ENCODE measurements around the gene HOXA6.

Gene HOXA6

DNA sequence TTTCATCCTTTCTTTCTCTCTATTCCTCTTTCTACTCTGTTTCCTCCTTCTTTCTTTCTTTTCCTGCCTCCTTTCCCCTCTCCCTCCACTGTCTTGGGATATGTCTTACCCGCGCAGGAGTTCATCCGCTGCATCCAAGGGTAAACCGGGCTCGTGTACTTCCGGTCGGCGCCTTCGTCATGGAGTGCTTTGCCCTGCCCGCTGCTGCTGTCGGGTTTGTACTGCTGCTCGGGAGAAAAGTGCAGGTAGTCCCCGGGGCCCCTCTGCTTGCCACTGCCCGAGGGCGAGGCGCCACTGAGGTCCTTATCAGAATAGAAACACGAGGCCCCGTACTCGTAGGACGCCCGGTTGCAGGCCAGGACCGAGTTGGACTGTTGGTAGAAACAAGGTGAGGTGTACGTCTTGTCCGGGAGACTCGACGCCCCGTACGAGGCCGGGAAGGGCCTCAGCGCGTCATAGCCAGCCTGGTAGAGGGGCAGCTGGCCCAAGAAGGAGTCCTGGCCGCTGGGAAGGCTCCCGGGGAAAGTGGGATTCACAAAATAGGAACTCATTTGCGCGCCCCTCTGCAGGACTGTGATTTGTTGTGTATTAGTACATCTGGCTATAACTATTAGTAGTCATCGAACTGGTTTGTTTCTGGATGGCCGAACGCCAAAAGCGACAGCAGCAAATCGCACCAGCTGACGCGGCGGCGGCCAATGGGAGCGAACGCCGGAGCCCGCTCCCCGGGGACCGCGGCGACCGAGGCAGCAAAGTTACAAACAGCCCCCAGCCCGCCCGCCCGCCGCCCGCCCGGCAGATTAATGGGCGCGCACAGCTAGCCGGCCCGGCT, at the start of gene HOXA6:
TSS of gene HOXA6 (minus strand) at position 576 of the 832 bp plus-strand sequence. CDS start at position 551, 25 bp downstream.
- no peak for DNase-seq (ENCODE audit: low read depth)

DNA sequence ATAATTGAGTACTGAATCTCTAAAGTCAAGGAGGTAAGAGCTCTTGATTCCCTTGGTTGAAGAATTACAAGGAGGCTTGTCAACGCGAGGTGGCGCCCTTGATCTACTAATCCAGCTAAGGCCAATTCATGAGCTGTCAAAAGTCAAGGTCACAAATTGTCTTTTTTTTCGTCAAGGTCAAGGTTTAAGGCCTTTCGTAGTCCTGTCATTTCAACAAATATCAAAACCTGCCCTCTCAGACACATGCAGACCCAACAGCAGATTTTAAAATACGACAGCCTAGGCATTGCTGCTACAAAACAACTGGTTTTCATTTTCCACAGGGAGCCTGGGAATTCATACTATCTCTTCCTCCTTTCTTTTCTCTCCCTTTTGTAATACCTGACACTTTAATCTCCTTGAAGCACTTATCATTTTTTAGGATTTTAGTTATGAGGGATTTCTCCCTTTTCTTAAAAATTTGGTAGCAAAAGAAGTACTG, 48.8 kb upstream of the HOXA6 start:
- no peak for DNase-seq (ENCODE audit: low read depth)

DNA sequence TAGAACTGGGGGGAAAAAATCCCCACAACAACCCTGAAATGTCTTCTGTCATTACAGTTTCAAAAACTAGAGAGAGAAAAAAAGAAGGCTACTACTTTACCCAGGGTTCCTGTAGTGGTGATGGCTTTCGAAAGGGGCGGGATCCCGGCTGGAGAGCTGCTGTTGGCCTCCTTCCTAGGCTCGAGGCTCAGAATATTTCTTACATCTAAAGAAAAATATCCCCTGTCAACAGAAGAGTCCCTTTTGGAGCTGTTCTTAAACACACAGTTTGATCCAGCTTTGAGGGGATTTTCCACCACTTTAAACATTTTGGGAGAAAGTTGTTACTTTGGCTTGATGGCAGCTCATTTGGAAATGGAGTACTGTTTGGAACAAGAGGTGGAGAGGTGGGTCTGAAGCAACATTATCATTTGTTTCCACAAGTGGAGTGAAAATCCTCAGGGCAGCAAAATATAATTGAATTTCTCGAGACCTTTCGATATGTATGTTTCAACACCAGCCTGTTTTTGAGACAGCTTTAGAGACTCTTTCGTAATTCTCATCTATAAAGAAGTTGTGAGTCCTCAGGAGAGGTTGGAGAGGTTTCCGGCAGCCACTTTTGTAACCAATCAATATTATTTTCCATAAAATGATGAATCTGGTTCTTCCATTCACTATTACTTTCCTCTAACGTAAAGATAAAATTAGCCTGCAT, 47.3 kb upstream of the HOXA6 start:
- no peak for DNase-seq (ENCODE audit: low read depth)

DNA sequence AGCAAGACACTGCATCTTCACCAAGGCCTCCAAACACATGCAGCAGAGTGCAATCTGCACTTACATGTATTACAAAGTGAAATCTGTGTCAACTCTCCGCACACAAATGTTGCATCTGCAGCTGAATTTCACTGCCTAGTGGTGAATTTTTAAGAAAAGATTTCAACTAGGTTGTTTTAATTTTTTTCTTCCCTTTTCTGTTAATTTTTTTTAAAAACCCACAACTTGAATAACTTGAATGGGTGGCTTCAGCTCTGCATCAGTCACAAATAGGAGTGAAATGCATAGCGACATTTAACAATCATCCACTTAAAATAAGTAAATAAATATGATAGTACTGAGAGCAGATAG, 46.4 kb upstream of the HOXA6 start:
- no peak for DNase-seq (ENCODE audit: low read depth)

DNA sequence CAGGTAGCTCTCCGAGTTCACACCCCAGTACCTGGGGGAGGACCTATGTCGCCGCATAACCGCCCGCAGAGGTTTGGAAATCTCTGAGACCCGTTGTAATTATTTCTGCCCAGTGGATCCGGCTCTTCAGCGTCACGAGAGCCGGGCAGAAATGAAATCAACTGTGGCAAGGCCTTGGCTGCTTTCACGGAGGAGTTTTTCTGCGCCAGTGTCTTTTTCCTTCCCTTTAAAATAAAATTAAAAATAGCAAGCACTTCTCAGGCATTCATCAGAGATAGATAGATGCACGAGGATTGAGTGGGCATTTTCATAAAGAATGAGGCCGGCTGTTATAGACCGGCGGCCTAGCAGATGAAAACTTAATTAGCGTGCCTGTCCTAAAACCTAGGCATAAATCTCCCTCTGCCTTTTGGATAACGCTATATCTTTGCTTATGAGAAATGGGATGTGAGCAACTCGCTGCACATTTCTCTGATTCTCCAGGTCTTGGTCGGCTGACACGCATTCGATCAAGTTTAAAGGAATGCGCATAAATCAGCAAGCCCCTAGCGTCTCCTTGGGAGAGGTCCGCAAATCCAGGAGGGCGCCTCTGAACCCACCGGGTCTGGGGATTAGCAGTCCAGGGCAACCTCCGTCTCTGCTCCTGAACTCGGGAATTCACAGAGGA, 45.9 kb upstream of the HOXA6 start:
- DNase-seq (ENCODE audit: low read depth): no peak

DNA sequence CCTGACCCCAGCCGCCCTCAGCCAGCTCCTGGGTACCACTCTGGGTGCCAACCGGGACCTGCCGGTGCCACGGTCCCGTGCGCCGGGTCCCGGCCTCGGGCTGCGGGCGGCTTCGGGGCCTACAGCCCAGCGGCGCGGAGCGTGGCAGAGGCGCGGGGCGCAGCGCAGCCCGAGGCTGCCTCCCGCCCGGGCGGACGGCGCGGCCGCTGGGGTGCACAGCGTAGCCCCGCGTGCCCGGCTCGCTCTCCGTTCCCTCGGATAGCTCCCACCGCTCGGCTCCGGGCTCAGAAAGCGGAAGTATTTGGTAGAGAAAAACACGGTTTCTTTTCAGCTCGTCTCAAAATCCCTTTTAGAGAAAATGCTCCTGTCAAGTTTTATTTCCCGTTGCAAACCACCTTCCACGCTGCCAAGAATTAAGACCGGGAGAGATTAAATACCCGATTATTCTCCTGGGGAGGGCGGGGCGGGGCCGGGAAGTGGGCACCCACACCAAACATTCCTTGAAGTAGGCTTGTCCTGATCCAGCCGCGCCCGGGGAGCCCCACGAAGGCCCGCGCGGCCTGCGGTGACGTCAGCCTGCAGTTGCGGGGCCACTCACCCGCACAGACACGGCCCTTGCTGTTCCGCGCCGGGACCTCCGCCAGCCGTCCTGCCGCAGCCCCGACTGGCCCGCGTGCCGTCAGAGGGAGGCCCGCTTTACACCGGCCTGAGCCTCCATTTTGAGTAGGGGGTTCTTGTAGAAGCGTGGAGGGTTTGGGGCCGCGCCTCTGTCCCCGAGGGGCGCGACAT, 45.2 kb upstream of the HOXA6 start:
- no peak for DNase-seq (ENCODE audit: low read depth)

DNA sequence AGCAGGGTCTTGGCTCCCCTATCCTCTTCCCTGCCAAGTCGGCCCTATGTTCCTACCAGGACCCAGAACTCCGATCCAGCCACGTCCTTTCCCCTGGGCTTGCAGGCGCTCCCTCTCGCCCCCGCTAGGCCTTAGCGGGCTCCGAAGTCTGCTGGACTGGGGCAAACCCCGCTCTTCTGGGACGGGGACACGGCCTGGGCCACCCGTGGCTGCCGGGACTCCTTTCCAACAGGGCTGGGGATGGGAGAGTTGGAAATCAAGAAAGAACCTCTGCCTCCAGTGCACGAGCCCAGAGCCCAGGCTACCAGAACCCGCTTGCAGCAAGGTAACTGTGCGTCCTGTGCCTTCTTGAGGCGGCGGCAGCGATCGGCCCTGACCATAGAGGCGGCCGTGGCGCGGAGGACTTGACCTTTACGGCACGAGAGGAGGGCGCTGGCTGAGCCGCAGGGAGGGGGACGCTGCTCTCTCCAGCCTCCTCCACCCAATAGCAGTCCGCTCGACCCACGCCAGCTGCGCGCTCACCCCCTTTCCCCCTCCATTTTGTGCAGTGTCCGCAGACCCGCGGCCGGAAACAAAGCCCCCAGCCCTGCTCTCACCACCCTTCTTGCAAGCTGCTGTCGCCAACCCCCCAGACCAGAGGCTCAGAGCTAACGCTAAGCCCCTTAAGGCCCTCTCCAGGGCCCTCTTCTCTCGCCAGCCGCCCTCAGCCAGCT, 44.4 kb upstream of the HOXA6 start:
- DNase-seq (ENCODE audit: low read depth): no peak

DNA sequence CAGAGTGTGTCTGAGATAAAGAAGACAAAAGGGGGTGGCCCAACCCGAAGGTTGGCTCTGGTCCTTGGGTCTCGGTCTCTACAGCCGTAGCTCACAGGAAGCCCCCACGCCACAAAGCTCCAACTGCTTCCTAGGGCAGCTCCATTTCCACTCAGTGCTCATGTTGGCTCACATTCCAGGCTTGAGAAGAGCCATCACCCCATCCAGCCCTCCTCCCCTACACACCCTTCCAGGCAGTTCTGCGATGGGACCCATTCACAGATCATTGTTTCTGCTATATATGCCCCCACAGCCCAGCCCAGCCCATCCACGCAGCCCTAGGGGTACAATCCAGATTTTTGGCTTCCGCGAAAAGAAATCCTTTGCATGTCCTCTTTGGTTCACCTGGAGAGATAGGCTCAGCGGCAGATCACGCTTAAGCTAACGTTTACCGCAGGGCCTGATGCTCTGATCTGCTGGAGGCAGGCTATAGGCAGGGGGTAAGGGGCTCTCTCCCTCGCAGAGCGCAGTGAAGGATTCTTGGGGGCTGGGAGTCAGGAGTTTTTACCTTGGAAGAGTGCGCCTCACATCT, 43.7 kb upstream of the HOXA6 start:
- no peak for DNase-seq (ENCODE audit: low read depth)

DNA sequence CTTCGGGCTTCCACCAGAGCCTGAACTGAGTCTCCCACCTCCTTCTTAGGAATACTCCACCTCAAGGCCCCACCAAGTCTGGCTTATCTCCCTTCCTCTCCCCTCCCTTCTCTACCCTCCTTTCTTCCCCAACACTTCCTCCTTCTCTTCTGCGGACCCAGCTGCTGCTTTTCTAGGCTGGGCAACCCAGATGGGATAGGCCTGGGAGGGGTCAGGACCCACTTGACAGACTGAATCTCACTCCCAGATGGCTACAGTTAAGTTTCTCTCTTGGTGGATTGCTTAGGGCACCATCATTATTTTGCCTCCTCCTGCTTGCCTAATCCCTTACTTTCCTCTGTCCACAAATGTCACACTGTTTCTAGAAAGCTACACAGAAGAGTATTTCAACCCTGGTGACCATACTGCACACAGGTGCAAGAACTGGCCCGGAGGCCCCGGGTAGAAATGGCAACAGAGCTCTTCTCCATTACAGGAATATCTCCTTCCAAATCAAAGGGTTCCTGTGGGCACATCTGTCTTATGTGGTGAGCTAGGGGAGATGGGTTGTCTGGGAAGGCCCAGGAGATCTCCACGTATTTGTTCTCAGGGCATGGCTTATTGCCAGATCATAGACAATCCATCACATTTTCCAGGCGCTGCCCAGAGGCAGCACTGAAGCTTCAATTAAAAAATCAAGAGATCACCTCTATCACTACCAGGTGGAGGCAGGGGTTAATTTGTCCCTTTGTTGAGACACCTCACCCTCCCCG, 42.6 kb upstream of the HOXA6 start:
- no peak for DNase-seq (ENCODE audit: low read depth)

DNA sequence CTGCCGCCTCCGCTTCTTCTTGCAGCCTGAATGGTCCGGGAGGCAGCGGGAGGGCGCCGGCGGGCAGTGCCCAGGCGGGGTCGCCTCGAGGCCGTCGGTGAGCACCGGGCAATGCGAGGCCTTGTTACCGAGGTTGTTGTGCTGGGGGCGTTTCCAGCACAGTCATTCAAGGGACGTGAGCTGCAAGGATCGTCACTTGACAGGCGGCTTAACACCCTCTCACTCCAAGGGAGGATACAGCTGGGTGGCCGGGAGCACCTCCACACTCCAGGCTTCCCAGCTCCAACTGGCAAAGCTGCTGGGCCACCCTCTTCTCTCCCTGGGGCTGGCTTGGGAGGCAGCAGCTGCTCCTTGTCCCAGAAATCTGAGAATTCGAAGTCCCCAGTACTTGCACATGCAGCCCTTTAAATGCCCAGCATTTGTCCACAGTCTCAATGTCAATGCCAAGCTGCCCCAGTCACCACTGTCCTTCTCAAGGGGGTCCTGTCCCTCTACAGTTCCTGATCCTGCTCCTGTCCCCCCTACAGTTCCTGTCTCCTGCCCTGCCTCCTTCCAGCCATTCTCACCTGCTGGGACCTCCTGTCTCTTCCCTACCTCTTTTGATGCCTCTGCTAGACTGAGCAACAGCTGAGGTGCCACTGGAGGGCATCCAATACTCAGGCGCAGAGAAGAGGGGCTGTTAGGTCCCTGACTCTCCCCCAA, 41.9 kb upstream of the HOXA6 start:
- DNase-seq (ENCODE audit: low read depth): no peak

DNA sequence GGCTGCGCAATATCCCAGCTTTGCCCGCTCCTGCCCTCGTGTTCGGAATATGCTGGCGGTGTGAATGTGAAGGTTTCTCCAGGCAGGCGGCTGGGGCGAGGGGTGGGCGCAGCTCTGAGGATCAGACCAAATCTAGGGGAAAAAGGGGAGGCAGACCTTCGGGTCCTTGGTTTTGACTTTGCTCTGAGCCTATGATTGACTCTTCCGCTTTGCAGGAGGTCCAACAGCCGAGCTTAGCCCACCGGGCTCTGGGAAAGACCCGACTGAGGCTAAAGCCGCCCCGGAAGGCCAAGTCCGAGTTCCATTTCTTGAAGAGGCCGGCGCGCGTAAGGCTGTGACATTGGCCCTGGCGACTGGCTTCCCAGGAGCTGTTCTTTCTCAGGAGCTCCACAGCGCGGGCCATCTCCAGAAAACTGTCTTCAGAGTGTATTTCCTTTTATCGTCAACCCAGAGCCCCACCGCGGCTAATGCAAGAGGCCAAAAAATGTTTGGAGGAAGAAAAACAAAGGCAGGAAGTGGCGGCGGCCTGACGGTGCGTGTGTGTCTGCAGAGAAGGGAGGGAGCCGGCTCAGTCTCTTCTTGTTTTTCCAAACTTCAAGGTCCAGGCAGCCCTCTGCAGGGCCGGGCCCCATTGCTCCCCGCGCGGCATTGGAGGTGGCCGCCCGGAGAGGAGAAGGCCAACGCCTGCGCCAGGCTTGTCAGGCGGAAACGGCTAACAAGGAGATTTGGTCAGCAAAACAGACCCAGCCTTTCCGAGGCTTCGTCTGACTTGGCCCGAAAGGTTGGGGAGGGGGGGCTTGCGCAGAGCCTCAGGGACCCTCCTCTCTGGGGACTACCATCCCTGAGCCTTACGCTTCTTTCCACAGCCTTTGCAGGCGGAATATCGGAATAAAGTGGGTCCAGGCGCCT, 41.1 kb upstream of the HOXA6 start:
- DNase-seq (ENCODE audit: low read depth): no peak

DNA sequence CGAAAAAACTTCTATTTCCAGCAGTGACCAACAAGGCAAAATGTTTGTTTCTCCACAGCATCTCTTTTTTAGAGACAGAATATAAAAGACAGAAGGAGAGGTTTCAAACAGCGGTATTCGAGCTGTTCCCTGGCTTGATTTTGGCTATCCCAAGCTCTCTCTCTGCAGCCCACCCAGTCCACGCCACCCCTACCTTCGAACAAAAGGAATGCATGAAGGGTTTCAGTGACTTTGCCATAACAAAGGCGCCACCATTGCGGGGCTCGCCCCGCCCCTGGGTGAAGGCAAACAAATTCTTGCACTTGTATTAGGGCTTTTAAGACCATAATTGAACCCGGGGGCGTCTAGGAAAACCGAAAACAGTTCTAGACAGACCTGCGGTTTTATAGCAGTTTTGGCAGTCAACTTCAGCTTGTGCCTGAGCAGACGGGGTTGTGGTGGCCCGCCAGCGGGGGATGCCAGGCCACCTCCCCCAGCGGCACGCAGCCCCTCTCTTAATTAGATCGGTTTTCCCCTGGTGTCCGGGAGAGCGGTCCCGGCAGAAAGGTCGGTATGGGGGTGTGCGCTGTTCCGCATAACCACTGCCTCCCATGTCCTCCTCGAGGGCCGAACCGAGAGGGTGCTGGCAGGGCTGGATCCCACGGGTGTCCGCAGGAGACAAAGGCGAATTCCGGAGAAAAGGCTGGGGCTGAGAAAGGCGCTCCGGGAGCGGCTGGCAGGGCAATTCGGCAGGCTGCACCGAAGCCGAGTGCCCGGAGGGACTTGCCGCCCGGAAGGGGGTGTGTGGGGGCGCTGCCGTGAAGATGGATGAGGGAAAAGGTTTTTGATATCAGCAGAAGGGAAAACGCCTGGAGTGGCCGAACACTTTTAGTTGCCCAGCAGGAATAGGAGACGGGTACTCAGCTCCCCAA, 40.2 kb upstream of the HOXA6 start:
- DNase-seq (ENCODE audit: low read depth): no peak

DNA sequence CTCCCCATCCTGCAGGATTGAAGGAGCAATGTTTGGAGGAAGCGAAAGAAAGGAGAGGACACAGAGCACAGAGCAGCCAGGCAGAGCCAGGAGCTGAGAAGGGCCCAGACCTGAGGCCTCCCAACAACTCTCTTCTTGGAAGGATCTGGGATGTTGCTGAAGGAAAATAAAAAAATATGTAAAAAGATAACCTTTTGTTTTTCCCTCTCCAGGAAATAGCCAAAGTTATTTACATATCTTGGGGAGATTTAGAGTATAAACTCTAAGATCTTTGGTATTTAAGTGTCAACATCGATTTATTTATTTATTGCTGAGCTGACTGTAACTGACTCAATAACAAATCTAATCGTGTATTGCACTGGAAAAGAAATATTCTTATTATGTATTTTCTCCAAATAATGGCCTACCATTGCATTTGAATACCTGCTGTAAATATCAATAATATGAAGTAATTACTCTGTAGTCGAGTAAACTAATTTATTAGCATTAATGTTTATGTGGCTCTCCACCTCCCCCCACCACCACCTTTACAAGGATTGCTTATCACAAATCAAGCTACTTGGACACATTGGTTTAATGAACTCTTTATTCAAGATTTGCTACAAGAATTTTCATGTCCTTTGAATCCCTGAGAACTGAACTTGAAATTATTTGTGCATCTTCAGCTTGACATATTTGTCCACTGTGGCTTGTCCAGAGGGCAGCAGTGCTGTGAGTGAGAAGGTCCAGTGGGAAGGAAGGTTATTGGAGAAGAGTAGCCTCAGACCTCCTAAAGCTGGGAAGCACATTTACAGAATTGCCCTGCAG, 39.3 kb upstream of the HOXA6 start:
- no peak for DNase-seq (ENCODE audit: low read depth)

DNA sequence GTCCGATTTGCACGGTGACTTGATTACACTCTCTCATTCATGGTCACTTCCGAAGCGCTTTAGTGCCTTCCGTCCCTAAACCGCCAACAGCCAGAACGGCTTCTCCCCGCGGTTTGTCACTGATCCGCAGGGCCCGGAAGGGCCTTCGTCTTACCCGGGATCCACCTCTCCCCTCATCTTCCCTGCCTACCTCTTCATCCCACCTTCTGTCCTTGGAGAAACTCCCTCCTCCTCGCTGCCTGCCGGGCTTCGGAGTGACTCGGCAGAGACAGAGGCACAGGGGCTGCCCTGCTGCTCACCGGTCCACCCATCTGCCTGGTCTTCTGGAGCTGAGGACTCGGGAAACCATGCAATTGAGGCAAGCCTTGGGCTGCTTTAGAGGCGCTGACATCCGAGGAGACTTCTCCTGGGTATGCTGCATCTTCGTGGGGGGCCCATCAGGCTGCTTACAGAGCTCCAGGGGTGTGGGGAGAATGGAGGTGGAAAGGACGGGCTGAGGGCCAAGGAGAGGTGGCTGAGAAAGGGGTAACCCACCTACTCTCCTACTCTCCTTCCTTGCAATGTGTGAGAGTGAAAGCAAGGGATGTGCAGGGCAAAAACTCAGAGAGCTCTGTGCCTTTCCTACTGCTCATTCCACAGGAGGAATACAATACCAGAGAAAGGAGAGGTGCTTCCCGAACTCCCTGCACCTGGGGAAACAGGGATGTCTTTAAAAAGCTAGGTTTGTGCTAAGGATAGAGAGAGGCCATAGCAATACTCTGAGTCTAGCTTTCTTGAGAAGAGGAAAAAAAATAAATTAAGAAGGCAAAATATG, 38.5 kb upstream of the HOXA6 start:
- no peak for DNase-seq (ENCODE audit: low read depth)

DNA sequence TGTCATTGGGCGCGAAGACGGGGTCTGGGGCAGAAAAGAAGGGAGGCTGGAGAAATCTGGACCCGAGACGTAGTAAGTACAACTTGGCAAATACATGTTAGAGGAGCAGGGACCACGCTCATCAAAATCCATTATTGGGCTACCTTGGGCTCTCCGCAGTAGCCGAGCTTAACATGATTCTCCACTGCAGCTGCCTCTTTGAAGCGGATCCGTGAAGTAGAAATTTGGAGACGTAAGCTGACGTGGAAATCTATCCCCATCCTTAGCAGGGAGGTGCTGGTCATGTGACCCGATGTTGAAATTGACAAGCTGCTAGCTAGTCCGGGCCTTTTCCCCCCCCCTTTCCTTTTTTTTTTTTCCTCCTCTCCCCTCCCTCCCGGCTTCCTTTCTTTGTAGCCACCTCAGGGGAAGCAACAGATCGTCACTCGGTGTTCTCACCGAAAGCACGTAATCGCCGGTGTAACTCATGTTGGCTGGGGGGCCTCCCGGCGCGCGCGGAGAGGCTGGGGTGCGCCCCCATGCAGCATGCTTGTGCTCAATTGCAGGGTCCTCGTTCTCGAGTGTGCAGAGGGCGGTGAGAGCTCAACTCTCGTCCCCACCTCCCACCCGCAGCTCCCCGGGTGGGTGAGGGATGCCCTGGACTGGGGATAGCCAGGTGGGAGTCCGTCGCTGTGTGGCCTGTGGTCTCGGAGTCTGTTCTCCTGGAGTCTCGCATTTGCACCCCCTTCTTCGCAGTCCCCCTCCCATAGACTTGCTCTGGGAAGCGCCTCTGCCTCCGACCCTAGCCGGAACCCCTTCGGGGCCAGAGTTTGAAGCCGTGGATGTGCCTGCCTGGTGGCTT, 37.7 kb upstream of the HOXA6 start, which contains the start of gene HOXA11:
TSS of gene HOXA11 (minus strand) at position 220 of the 841 bp plus-strand sequence. CDS start at position 132, 88 bp downstream.
- DNase-seq (ENCODE audit: low read depth): peak; percentile 92
